GM12873 (cell line): ENCODE results near the gene CCDC63.

Experiments
- TF ChIP-seq, protein P1 (sequence below): IDR thresholded peaks from 2 replicates; pipeline ENCODE4 v1.5.1; 2012; ENCODE audit warnings: low read depth, mild to moderate bottlenecking, moderate library complexity, low read length, control low read depth; ENCODE audit not compliant: insufficient read depth; ENCODE audit errors: missing control alignments

The CCDC63 gene

DNA sequence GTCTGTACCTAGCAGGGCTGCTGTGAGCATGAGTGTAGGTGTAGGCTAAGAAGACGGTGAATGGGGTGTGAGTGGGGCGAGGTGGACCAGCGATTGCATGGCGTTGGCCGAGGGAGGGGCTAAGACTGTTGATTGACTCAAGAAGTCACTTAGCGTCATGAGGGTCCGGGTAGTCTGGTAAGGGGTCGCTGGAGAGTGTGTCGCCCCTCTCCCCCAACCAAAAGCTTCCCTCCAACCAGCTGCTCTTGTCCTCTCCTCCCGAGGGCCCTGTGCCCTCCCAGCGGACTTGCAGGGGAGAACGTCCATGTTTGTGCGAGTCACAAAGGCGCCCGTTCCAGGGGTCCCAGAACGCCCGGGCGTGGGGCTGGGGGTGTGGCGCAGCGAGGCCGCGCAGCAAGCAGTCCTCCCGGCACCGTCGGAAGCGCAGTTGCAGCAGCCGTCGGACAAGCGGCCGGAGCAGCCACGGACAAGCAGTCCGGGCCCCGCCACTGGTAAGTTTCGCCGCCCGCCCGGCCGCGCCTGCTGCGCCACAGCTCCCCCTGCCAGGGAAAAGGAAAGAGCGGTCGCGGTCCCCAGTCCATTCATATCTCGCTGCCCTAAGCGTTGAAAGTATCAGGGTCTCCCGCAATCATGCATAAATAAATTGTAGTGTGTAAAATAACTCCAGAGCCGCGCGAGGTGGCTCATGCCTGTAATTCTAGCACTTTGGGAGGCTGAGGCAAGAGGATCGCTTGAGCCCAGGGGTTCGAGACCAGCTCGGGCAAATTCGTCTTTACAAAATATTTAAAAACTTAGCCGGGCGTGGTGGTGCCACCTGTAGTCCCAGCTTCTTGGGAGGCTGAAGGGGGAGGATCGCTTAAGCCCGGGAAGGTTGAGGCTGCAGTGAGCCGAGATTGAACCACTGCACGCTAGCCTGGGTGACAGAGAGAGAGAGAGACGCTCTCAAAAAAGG is at the start of gene CCDC63:
TSS of gene CCDC63 (plus strand) at position 373 of the 952 bp plus-strand sequence. CDS start 5,968 bp downstream, outside the sequence.
- TF ChIP-seq, protein P1, sequence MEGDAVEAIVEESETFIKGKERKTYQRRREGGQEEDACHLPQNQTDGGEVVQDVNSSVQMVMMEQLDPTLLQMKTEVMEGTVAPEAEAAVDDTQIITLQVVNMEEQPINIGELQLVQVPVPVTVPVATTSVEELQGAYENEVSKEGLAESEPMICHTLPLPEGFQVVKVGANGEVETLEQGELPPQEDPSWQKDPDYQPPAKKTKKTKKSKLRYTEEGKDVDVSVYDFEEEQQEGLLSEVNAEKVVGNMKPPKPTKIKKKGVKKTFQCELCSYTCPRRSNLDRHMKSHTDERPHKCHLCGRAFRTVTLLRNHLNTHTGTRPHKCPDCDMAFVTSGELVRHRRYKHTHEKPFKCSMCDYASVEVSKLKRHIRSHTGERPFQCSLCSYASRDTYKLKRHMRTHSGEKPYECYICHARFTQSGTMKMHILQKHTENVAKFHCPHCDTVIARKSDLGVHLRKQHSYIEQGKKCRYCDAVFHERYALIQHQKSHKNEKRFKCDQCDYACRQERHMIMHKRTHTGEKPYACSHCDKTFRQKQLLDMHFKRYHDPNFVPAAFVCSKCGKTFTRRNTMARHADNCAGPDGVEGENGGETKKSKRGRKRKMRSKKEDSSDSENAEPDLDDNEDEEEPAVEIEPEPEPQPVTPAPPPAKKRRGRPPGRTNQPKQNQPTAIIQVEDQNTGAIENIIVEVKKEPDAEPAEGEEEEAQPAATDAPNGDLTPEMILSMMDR: peak; percentile 45

DNA sequence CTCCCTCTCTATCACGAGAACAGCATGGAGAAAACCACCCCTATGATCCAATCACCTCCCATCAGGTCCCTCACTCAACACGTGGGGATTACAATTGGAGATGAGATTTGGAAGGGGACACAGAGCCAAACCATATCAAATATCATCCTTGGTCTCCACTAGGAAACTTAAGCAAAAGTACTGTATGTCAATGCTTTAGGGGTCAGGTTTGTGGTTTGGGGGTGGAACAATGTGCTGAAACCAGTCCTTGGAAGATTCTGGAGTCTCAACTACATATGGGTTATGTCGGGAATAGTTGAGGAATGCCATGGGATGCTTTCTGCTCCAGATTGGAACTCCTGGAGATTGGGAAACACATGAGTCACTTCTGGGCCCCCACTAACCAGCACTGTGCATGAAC is 48.3 kb upstream of the CCDC63 start:
- TF ChIP-seq, protein P1: no peak

DNA sequence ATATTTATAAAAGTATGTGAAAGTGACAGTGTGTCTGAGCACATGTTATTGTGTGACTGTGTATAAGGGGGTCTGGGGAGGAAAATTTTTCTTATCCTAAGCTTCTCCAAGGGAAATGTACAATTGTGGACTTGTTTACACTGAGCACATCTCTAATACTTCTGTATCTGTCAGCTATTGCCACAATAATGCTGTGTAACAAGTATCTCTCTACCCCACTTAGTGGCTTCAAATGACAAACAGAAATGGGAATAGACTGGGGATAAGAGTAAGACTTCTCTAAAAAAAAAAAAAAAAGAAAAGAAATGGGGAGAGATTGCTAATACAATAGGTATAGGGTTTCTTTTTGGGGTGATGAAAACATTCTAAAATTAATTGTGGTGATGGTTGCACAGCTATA is 44.3 kb upstream of the CCDC63 start:
- TF ChIP-seq, protein P1: no peak

DNA sequence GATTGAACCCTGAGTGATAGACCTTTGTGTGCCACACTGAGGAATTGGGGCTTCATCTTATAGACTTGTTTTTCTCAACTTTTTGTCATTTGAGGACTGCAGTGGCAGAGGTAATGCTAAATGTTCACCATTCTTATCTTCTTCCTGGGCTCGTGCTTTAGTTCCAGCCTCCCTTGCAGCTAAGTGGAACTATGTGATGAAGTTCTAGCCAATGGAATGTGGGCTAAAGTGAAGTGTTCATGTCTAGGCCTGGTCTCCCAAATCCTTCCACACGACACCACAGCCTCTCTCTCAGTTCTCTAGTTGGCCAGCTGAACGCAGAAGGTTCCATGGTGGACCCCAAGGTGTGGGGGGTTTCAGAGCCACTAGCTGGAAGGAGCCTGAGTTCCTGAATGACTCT is 42.4 kb upstream of the CCDC63 start:
- TF ChIP-seq, protein P1: no peak

DNA sequence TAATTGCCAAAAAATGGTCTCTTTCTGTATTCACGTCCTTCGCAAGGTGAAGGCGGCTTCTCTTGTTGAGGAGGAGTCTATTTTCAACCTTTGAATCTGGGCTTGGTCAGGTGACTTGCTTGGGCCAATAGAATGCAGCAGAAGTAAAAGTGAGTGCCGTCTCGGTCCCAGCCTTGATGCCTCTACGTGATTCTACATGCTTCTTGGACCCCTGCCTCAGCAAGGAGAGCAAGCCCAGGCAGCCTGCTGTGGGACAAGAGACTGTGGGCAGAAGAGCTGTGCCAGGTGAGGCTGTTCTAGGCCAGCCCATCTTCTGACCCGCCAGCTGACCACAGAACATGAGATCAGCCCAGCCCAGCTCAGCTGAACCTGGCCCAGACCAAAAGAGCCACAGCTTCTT is 39.1 kb upstream of the CCDC63 start:
- TF ChIP-seq, protein P1: no peak

DNA sequence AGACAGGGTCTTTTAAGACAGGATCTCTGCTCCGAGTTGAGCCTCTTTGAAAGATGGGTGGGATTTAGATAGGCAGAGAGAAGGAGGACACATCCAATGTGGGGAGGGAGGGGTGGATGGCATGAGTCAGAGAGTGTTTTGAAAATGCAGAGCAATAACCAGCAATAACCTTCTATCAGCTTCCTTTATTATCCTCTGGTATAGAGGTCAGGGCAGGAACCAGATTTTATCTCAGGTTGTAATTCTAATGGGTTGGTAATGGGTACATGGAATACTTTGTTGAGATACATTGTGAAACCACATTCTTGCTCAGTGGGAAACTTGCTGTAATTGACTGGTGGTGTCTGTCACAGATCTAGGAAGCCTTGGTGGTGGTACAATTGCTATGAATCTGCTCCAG is 37.6 kb upstream of the CCDC63 start:
- TF ChIP-seq, protein P1: no peak

DNA sequence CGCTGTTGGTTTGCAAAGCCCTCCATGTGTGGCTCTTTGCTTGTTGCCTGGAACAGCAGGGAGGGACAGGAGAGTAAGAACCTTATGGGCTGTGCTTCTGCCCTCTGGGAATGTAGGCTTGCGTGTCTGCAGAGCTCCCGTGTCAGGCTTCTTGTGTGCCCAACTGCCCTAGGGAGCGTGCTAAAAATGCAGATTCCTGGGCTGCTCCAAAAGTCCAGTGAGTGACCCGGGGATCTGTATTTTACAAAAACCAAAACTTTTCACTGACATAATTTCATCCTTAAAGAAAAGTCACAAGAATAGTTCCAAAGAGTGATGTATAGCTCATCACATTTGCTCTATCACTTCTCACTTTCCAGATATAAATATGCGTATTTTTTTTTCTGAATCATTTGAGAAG is 34.8 kb upstream of the CCDC63 start:
- TF ChIP-seq, protein P1: no peak
